ENCODE data around the gene FAM210A. TPM values are rescaled to one million over a fixed set of nuclear protein-coding genes. Genes with fewer than 3 reads are reported as not detected.

The FAM210A gene
- total RNA-seq, 1 donor from 2014 or later, result 15.1 TPM

DNA sequence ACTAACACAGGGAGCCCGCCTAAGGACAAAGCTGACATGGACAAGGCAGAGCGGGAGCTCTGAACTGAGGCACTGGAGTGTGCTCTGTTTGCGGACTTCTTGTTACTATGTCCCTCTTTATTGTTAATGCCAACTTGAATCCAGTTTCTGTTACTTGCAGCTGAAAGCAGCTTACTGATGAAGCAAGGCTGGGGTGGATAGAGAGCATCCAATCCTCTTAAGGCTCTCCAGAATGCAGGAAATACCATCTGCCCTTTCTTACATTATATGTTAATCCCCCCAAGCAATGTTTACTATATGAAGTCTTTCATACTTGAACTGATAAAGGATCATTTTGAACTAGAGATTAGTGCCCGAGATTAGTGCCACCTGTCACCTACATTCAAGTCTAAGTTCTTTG lies 9.4 kb downstream of the FAM210A start:
- H3K36me3 ChIP-seq, result no peaks in the 10 kb centered on the region

DNA sequence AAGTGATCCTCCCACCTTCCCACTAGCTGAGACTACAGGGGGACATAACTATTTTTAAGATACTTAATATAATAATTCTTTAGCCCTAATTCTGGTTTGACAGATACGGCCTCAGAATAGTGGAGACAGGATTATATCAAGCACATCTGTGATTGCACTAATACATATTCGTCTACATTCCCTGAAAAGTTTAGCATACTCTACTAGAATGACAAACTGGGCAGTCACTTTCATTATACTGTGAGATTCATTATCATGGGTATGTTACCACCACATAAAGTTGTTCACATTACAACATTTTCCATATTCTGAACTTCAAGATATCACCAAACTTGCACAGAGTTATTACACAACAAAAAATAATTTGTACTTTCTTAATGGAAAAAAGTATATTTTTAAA lies 11.0 kb downstream of the FAM210A start:
- Histone ChIP-seq H3K4me2 (no peak overlapping the region), H3K79me2 (ENCODE audit: low read depth) (peaks cover 94% of the 10 kb centered on the region), H4K20me1 (ENCODE audit: low read depth) (peaks cover 6% of the 10 kb centered on the region), H3K27ac (no peak overlapping the region), H3F3A (ENCODE audit: low read depth) (no peaks in the 10 kb centered on the region), H3K4me3 (no peak overlapping the region), H3K9me3 (ENCODE audit: low read depth) (no peaks in the 10 kb centered on the region), H2AFZ (replicated peaks) (no peak overlapping the region), H3K4me1 (no peaks in the 10 kb centered on the region), H3K36me3 (no peaks in the 10 kb centered on the region), H3K27me3 (no peaks in the 10 kb centered on the region), H3K9ac (no peak overlapping the region)
- no peaks in the 10 kb centered on the region for H3K4me1 Mint-ChIP-seq
- peaks cover 14% of the 10 kb centered on the region for H3K9me3 Mint-ChIP-seq
- no peak overlapping the region for H3K27ac Mint-ChIP-seq
- peaks cover 14% of the 10 kb centered on the region for H3K36me3 Mint-ChIP-seq
- H3K4me3 Mint-ChIP-seq, result no peak overlapping the region
- H3K27me3 Mint-ChIP-seq (ENCODE audit: insufficient read depth, low read depth), result no peaks in the 10 kb centered on the region
- TF ChIP-seq EZH2 (IDR thresholded peaks at IDR 0.05), result no peak
- TF ChIP-seq, protein P1, sequence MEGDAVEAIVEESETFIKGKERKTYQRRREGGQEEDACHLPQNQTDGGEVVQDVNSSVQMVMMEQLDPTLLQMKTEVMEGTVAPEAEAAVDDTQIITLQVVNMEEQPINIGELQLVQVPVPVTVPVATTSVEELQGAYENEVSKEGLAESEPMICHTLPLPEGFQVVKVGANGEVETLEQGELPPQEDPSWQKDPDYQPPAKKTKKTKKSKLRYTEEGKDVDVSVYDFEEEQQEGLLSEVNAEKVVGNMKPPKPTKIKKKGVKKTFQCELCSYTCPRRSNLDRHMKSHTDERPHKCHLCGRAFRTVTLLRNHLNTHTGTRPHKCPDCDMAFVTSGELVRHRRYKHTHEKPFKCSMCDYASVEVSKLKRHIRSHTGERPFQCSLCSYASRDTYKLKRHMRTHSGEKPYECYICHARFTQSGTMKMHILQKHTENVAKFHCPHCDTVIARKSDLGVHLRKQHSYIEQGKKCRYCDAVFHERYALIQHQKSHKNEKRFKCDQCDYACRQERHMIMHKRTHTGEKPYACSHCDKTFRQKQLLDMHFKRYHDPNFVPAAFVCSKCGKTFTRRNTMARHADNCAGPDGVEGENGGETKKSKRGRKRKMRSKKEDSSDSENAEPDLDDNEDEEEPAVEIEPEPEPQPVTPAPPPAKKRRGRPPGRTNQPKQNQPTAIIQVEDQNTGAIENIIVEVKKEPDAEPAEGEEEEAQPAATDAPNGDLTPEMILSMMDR (IDR thresholded peaks at IDR 0.05), result no peak
- TF ChIP-seq EZH2phosphoT487 (IDR thresholded peaks at IDR 0.05), result no peak
- DNase-seq (ENCODE audit: low spot score), result no peak

More for the DNA sequence above, 9.4 kb downstream of the FAM210A start:
- no peak for DNase-seq (ENCODE audit: low spot score)
- Histone ChIP-seq H2AFZ (replicated peaks) (no peak overlapping the region), H3K4me1 (no peaks in the 10 kb centered on the region), H3K9me3 (ENCODE audit: low read depth) (no peaks in the 10 kb centered on the region), H3K9ac (no peak overlapping the region), H3F3A (ENCODE audit: low read depth) (no peaks in the 10 kb centered on the region), H3K4me3 (no peak overlapping the region), H3K27me3 (no peaks in the 10 kb centered on the region), H3K4me2 (no peak overlapping the region), H3K27ac (no peak overlapping the region), H3K79me2 (ENCODE audit: low read depth) (peaks cover 95% of the 10 kb centered on the region), H4K20me1 (ENCODE audit: low read depth) (peaks cover 6% of the 10 kb centered on the region)
- no peak overlapping the region for H3K27ac Mint-ChIP-seq
- TF ChIP-seq EZH2 (IDR thresholded peaks at IDR 0.05) (no peak), EZH2phosphoT487 (IDR thresholded peaks at IDR 0.05) (no peak)
- TF ChIP-seq, protein P1 (IDR thresholded peaks at IDR 0.05), result no peak
- H3K4me1 Mint-ChIP-seq, result no peaks in the 10 kb centered on the region
- H3K9me3 Mint-ChIP-seq, result peaks cover 2% of the 10 kb centered on the region
- H3K36me3 Mint-ChIP-seq, result peaks cover 2% of the 10 kb centered on the region
- no peak overlapping the region for H3K4me3 Mint-ChIP-seq
- H3K27me3 Mint-ChIP-seq (ENCODE audit: insufficient read depth, low read depth), result no peaks in the 10 kb centered on the region

DNA sequence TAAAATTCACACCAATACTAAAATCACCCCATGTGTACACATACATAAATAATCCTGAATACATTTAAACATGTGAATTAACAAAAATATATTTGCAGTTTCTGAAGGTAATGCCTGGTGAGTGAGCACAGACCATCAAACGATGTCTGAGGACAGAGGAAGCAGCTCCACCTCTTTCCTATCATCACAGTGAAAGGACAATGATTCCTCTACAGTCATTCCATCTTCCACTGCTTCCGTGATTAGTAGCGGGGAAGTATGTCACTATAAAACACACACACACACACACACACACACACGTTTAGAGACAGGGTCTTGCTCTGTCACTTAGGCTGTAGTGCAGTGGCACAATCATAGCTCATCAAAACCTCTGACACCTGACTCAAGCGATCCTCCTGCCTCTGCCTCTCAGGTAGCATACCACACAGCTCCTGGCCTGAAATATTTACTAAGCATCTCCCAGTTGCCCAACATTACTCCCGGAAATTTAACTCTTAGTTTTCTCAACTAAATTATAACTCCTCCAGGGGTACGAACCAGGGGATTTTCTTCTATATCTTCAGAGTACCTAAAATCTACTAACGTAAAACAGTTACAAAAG lies 12.8 kb downstream of the FAM210A start:
- Histone ChIP-seq H3K27ac (no peak overlapping the region), H3K79me2 (ENCODE audit: low read depth) (peaks cover 86% of the 10 kb centered on the region), H4K20me1 (ENCODE audit: low read depth) (peaks cover 6% of the 10 kb centered on the region), H3K4me2 (no peak overlapping the region), H3K9me3 (ENCODE audit: low read depth) (no peaks in the 10 kb centered on the region), H3K27me3 (no peaks in the 10 kb centered on the region), H3K9ac (no peak overlapping the region), H3K4me1 (no peaks in the 10 kb centered on the region), H3K36me3 (no peaks in the 10 kb centered on the region), H3K4me3 (no peak overlapping the region), H3F3A (ENCODE audit: low read depth) (no peaks in the 10 kb centered on the region), H2AFZ (replicated peaks) (no peak overlapping the region)
- Mint-ChIP-seq H3K36me3 (peaks cover 19% of the 10 kb centered on the region), H3K4me3 (no peak overlapping the region), H3K9me3 (peaks cover 19% of the 10 kb centered on the region), H3K4me1 (no peaks in the 10 kb centered on the region), H3K27ac (no peak overlapping the region), H3K27me3 (ENCODE audit: insufficient read depth, low read depth) (no peaks in the 10 kb centered on the region)
- DNase-seq (ENCODE audit: low spot score), result no peak
- TF ChIP-seq EZH2phosphoT487 (IDR thresholded peaks at IDR 0.05) (no peak), EZH2 (IDR thresholded peaks at IDR 0.05) (no peak)
- TF ChIP-seq, protein P1 (IDR thresholded peaks at IDR 0.05), result no peak
